HG03575 (cell line): ENCODE measurements around the gene FGD6.
"Not testable (repeated sequence)": the region's sequence is repeated elsewhere in the genome, so short reads cannot be mapped to it uniquely, and the experiment has no call there.

Experiments
- ATAC-seq: cut with Tn5 transposase; IDR thresholded peaks from one replicate; pipeline ENCODE4 v1.9.1; 2021; ENCODE audit not compliant: unreplicated experiment, insufficient number of reproducible peaks, low FRiP score; ENCODE audit errors: extremely low read depth

The FGD6 gene

DNA sequence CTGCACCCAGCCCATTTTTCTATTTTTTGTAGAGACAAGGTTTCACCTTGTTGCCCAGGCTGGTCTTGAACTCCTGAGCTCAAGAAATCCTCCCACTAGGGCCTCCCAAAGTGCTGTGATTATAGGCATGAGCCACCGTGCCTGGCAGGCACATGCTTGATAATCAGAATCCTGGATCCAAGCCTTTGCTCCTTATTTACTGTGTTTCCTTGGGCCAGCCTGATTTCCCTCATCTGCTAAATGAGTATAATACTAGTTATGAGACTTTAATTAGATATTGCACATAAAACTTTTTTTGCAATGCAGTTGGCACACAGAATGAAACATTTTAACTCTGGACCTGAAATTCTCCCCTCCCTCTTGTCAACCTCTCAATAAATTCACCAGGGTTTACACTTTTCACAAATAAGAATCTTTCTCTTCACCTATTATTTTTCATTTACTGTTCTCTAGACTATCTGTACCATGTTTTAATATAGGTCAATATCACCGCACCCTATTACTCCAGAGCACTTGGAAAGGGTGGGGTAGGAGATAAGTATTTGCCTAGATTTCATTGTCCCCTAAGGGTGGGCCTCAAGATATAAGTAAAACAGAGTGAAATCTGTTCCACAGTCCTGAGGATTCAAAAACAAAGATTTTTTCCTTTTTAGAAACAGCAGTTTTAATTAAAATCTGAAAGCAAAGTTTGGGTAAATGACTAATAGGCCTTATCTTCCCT lies 74.7 kb downstream of the FGD6 start:
- ATAC-seq: no peak

DNA sequence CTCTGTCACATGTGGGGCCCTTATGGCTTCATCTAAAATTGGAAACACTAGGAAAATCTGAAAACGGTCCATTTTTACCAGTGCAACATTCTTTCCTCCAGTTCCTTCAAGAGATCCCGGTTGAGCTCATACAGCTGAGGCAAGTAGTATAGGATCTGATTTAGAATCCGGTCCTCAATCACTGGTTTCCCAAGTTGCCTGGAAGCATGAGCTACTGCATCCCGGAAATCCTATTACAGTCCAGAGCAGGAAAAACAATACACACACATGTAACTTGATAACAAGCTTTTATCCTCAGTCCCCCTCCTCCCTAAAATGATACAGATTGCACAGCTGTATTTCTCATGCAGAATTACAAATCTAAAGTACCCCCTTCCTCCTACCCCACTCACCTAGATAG lies 76.0 kb downstream of the FGD6 start:
- no peak for ATAC-seq

DNA sequence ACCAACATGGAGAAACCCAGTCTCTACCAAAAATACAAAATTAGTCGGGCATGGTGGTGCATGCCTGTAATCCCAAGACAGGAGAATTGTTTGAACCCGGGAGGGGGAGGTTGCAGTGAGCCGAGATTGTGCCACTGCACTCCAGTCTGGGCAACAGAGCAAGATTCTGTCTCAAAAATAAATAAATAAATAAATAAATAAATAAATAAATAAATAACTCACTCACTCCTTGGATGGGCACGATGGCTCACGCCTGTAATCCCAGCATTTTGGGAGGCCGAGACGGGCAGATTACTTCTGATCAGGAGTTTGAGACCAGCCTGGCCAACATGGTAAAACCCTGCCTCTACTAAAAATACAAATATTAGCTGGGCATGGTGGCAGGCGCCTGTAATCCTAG lies 79.2 kb downstream of the FGD6 start:
- not testable (repeated sequence) for ATAC-seq

DNA sequence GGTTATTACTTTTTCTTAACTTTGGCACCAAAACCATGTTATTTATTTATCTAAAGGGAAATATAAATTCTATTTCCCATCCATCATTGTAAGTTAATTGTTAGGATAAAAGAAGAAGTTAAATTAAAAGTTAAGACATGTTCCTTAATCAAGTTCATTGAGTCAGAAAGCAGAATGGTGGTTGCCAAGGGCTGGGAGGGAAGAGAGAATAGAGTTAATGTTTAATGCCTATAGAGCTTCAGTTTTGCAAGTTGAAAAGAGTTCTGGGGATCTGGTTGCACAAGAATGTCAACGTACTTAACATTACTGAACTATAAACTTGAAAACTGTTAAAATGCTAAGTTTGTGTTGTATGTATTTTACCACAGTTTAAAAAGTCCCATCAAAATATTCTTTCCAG lies 80.7 kb downstream of the FGD6 start:
- ATAC-seq: no peak

DNA sequence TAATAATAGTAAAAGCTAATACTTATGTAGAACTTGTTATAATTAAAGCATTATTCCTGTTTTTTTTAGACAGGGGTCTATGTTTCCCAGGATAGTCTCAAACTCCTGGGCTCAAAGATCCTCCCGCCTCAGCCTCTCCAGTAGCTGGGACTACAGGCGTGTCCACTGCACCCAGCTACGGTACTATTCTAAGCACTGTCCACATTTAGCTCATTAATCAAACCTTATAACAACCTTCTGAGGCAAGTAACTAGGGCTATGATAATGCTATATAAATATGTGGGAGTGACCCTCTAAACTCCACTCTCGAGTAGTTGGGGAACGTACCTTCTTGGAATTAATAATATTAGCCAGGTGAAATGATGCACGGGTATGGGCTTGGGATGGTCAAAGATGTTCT lies 83.2 kb downstream of the FGD6 start:
- no peak for ATAC-seq

DNA sequence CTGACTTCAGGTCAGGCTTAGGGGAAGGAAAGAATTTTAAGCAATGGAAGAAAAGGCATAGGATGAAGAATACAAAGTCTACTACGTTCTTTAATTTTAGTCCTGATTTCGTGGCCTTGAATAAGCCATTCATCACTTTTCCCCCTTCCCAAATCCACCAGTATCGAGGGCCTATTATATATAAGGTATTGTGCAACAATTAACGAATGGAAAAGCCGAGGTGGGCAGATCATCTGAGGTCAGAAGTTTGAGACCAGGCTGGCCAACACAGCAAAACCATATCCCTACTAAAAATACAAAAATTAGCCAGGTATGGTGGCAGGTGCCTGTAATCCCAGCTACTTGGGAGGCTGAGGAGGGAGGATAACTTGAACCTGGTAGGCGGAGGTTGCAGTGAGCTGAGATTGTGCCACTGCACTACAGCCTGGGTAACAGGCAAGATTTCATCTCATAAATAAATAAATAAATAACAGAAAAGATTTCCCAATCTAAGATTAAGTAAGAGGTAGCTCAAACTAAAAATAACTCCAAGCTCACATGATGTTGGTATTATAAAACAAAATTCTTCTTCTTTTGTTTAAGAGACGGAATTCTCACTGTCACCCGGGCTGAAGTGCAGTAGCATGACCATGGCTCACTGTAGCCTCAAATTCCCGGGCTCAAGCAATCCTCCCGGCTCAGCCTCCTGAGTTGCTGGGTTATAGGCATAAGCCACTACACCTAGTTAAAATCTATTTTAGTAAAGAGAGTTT lies 85.5 kb downstream of the FGD6 start:
- ATAC-seq: no peak

DNA sequence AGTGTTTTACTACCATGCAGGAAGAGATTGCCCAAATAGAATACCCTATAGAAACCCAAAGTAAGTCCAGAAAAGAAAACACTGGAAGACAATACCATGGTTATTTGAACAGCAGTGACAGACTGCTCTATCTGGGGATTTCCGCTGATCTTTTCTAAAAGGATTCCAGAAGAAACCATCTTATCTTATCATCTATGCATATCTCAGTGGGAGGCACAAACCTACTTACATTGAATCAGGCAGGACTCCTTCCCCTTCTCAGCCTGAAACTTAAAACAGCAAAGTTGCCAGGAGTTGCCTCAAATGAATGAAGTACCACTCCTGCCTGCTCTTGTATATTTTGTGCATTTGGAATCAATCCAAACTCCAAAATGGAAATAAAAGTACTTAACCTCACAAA lies 87.2 kb downstream of the FGD6 start:
- ATAC-seq: no peak

DNA sequence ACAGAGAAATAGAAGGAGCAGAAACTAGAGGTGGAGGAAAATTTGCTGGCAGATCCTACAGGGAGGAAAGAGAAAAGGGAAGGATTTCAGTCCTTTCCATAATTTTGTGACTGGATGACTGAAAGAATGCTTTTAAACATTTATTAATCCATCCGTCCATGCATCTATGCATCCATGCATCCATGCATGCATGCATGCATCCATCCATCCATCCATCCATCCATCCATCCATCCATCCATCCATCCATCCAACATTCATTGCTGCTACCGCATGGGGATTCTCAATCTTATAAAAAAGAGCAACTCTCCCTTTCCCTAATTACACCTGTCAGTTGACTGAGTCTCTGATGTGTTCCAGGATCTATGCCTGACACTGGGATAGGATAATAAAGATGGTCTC lies 88.2 kb downstream of the FGD6 start:
- no peak for ATAC-seq

DNA sequence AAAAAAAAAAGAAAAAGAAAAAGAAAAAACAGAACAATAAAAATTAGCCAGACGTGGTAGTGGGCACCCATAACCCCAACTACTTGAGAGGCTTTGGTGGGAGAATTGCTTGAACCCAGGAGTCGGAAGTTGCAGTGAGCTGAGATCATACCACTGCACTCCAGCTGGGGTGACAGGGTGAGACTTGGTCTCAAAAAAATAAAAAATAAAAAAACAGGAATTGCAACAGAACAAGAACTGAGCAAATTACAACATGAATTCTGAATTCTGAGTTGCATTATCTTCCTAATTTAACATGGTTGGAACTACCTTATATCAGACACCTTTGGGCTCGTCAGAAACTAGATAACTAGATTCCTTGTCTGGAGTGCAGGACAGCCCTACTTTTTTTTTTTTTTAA lies 90.5 kb downstream of the FGD6 start:
- ATAC-seq: no peak

DNA sequence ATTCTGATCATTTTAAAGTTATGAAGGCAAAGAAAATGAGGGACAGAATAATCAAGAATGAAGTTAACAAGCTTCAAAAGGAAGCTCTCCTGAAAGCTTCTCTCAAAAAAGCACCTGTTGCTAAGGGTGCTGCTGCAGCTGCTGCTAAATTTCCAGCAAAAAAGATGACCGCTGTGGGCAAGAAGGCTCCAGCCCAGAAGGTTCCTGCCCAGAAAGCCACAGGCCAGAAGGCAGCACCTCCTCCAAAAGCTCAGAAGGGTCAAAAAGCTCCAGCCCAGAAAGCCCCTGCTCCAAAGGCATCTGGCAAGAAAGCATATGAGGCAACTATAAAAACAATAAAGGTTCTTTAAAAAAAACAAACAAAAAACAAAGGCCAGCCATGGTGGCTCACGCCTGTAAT lies 91.2 kb downstream of the FGD6 start:
- ATAC-seq: no peak

DNA sequence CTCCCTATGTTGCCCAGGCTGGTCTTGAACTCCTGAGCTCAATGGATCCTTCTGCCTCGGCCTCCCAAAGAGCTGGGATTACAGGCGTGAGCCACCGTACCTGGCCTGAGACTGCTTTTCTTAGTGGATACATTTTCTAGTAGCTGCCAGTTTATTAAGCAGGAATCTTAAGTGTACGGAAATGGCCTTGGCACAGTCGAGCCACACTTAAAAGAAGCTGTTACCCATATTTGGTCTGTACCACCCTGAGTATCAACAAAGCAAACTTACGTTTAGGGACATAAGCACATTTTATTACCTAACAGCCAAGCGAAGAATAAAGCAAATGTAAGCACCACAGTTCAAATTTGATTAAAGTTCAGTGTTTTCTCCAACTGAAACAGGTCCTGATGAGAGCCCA lies 93.2 kb downstream of the FGD6 start:
- no peak for ATAC-seq

DNA sequence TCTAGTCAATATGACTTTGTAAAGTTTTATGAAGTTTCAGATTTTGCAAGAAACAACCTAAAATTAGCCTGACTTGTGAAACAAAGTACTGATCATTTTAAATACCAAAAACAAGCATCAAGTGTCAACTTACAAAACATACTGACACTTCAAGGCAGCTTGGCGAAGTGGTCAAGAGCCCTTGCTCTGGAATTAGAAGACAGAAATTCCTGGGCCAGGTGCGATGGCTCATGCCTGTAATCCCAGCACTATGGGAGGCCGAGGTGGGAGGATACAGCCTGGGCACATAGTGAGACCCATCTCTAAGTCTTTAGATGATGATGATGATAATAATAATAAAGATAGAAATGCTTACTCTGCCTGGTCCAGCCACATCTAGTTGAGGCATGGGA lies 98.5 kb downstream of the FGD6 start:
- ATAC-seq: no peak

DNA sequence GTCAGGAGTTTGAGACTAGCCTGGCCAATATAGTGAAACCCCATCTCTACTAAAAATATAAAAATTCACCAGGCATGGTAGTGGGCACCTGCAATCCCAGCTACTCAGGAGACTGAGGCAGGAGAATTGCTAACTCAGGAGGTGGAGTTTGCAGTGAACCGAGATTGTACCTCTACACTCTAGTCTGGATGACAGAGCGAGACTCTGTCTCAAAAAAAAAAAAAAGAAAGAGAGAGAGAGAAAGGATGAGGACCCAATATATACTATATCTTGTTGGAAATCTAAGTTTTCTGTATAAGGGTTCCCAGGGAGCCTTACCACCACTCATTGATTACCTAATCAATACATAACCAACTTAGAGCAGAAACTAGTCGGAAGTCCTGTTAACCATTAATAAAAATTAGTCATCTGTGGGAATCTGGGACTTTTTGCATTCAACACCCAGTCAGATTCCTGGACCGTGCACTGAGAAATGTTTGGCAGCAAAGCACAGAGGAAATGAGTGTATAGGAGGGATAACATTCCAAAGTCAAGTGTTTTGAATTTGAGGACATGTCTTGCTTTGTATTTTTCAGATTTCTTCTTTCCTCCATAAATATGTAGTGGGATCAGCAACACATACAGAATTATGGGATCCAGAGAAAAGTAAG lies 99.0 kb downstream of the FGD6 start:
- ATAC-seq: no peak

DNA sequence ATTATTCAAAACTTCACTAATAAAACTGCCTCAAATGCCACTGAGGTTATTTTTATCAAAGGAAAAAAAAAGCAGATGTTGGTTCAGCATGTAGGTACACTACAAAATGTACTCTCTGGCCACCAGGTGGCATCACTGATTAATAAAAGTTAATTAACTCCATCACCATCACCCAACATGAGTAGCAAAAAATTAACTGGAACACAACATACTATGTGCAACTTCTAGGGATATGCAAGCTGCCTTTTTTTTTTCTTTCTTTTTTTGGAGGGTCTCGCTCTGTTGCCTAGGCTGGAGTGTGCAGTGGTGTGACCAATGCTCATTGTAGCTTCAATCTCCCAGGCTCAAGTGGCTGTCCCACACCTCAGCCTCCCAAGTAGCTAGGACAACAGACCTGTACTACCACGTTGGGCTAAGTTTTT lies 100.1 kb downstream of the FGD6 start:
- no peak for ATAC-seq

DNA sequence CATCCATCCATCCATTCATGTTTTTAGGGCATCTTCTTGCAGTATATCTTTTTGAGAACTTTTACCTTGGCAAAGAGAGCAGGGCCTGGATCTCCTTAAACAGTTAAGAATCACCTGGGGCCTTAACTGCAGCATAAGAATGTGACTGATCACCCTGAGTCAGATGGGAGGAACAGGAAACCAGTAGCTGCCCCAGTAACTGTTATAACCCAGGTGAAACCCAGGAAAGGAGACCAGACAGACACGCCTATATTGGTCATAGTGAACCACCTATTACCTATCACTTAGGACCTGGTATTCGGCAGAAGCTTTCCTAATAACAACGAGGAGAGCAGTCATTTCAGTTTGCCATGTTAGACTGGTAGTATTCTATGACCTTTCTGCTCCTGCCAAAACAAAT lies 100.5 kb downstream of the FGD6 start:
- no peak for ATAC-seq

DNA sequence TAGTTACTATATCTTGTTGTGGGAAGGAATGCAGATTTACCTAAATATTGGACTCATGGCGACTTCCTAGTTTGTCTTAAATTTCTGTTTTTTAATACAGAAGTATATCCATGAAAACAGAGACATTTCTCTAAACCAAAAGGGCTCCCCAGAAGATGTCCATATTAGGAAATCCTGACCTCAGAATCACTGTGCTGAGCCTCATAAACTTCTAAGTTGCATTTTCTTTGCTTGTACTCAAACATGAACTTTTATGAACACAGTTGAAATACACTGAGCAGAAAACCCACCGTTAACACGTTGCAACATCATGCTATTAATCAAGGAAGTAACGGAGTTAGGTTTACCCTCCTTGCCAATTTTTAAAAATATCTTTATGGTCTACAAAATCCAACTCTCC lies 100.9 kb downstream of the FGD6 start:
- no peak for ATAC-seq

DNA sequence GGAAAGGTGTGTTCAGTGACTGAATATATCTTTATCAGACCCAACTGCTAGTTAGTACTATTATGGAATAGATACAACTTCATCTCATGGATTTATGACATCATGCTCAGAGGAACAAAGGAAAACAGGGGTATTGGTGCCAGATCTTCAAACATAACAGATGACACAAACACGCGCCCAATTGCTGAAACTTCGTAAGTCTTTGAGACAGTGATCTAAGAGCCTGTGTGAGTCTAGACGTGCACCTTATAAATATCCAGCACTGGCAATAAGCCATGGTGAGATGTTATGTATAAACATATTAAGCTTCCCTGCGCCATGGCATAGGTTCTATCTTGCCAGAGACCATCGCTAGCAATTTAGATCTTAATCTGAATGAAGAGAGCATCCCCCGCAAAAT lies 101.6 kb downstream of the FGD6 start:
- ATAC-seq: no peak

DNA sequence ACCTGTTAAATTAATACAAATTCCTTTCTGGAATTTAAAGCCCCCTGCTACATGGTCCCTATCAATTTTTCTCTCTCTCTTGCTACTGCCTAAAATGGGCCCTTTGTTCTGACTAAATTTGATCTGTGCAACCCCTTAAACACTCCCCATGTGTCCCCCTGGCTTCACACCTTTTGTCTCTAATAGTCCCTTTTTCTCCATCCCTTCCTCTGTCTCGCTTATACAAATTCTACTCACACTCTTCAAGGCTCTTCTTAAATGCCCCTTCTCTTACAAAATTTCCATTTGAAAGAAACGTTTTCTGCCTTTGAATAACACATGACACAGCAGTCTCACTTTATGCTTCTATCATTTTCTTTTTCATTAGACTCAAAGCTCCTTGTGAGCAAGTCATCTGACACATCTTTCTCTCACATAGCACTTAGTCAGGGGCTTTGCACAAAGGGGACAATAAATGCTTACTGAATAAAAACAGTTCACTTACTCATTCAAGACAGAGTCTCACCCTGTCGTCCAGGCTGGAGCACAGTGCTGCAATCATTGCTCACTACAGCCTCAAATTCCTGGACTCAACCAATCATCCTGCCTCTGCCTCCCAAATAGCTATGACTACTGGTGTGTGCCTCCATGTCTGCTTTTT lies 102.4 kb downstream of the FGD6 start:
- ATAC-seq: no peak

DNA sequence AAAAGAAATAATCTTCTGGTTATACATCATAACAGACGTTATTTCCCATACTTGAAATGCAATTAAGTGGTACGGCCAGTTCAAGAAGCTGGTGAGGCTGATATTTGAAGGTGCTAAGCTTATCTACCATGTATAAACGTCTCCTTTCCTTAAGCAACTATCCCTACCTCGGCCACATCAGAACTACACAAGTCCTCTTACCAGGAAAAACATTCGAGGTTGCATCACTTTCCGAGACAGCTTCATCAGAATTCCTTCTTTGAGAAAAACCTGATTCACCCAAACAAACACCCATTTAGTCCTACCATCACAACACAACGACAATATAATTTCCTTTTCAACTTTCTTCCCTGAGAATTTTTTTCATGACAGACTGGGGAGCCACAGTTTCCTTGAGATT lies 109.9 kb downstream of the FGD6 start:
- ATAC-seq: no peak

DNA sequence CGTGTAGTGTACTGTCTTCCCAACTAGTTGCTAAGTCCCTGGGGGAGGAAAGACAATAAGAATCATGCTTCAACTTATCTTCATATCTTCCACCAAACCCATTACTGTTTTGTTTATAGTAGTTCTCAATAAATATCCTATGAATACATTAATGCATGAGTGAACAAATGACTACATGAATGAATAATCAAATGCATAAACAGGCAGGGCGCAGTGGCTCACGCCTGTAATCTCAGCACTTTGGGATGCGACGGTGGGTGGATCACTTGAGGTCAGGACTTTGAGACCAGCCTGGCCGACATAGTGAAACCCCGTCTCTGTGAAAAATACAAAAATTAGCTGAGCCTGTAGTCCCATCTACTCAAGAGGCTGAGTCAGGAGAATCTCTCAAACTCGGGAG lies 111.7 kb downstream of the FGD6 start:
- ATAC-seq: no peak
